ENCODE results near the gene PLEKHH1. TPM values are rescaled to one million over a fixed set of nuclear protein-coding genes. Genes with fewer than 3 reads are reported as not detected.
A peak's percentile ranks its signal among the peaks of the same experiment; 100 is the strongest.

PLEKHH1 gene
- total RNA-seq, 2 donors from 2014 or later: 1.2 to 1.9 TPM

- Mint-ChIP-seq H3K36me3 (peaks cover 13% of the 10 kb centered on the region), H3K4me3 (no peak overlapping the region), H3K4me1 (ENCODE audit: low read depth in 2 of 2) (peaks cover 0 to under 1% of the 10 kb centered on the region in 2 donors), H3K27ac (no peak overlapping the region), H3K27me3 (no peaks in the 10 kb centered on the region), H3K9me3 (peaks cover 3% of the 10 kb centered on the region)
- DNase-seq (ENCODE audit: low spot score): no peak
- no peak for ATAC-seq
Measured at GRCh38 chr14:67497216-67497615, 35.9 kb upstream of the PLEKHH1 start.

GRCh38 chr14:67497716-67498115 lies 35.4 kb upstream of the PLEKHH1 start:
- H3K36me3 Mint-ChIP-seq: peaks cover 10% of the 10 kb centered on the region
- no peaks in the 10 kb centered on the region for H3K4me1 Mint-ChIP-seq (ENCODE audit: low read depth in 2 of 2)
- H3K9me3 Mint-ChIP-seq: peaks cover 3% of the 10 kb centered on the region
- H3K27ac Mint-ChIP-seq: peak overlapping the region in 1 of 2 donors; percentile 19
- no peak overlapping the region for H3K4me3 Mint-ChIP-seq
- no peaks in the 10 kb centered on the region for H3K27me3 Mint-ChIP-seq
- DNase-seq (ENCODE audit: low spot score) (no peak), ATAC-seq (no peak)

- H3K27ac Mint-ChIP-seq: no peak overlapping the region
- H3K9me3 Mint-ChIP-seq: no peaks in the 10 kb centered on the region
- H3K27me3 Mint-ChIP-seq: no peaks in the 10 kb centered on the region
- H3K4me3 Mint-ChIP-seq: no peak overlapping the region
- no peak for ATAC-seq
- no peaks in the 10 kb centered on the region for H3K36me3 Mint-ChIP-seq
- H3K4me1 Mint-ChIP-seq (ENCODE audit: low read depth in 2 of 2): no peaks in the 10 kb centered on the region
- DNase-seq (ENCODE audit: low spot score): no peak
Measured at GRCh38 chr14:67500981-67501380, 32.1 kb upstream of the PLEKHH1 start.

- H3K36me3 Mint-ChIP-seq: no peaks in the 10 kb centered on the region
- H3K27me3 Mint-ChIP-seq: no peaks in the 10 kb centered on the region
- no peak overlapping the region for H3K4me3 Mint-ChIP-seq
- ATAC-seq (no peak), DNase-seq (ENCODE audit: low spot score) (no peak)
- no peaks in the 10 kb centered on the region for H3K4me1 Mint-ChIP-seq (ENCODE audit: low read depth in 2 of 2)
- H3K9me3 Mint-ChIP-seq: no peaks in the 10 kb centered on the region
- no peak overlapping the region for H3K27ac Mint-ChIP-seq
Measured at GRCh38 chr14:67501670-67502069, 31.4 kb upstream of the PLEKHH1 start.

- no peaks in the 10 kb centered on the region for H3K9me3 Mint-ChIP-seq
- no peaks in the 10 kb centered on the region for H3K4me1 Mint-ChIP-seq (ENCODE audit: low read depth in 2 of 2)
- no peaks in the 10 kb centered on the region for H3K27me3 Mint-ChIP-seq
- ATAC-seq: no peak
- H3K36me3 Mint-ChIP-seq: no peaks in the 10 kb centered on the region
- no peak overlapping the region for H3K27ac Mint-ChIP-seq
- H3K4me3 Mint-ChIP-seq: no peak overlapping the region
- no peak for DNase-seq (ENCODE audit: low spot score)
Measured at GRCh38 chr14:67502867-67503266, 30.2 kb upstream of the PLEKHH1 start.

GRCh38 chr14:67503331-67503730 lies 29.8 kb upstream of the PLEKHH1 start:
- peaks cover 0 to 3% of the 10 kb centered on the region in 2 donors for H3K4me1 Mint-ChIP-seq (ENCODE audit: low read depth in 2 of 2)
- H3K4me3 Mint-ChIP-seq: no peak overlapping the region
- ATAC-seq (no peak), DNase-seq (ENCODE audit: low spot score) (no peak)
- no peaks in the 10 kb centered on the region for H3K27me3 Mint-ChIP-seq
- H3K9me3 Mint-ChIP-seq: no peaks in the 10 kb centered on the region
- no peak overlapping the region for H3K27ac Mint-ChIP-seq
- H3K36me3 Mint-ChIP-seq: no peaks in the 10 kb centered on the region

- Mint-ChIP-seq H3K9me3 (no peaks in the 10 kb centered on the region), H3K36me3 (no peaks in the 10 kb centered on the region), H3K27me3 (no peaks in the 10 kb centered on the region), H3K4me1 (ENCODE audit: low read depth in 2 of 2) (peaks cover 0 to 7% of the 10 kb centered on the region in 2 donors), H3K4me3 (no peak overlapping the region), H3K27ac (no peak overlapping the region)
- ATAC-seq: no peak
- DNase-seq (ENCODE audit: low spot score): no peak
Measured at GRCh38 chr14:67505254-67505653, 27.8 kb upstream of the PLEKHH1 start.

- no peaks in the 10 kb centered on the region for H3K36me3 Mint-ChIP-seq
- H3K9me3 Mint-ChIP-seq: no peaks in the 10 kb centered on the region
- DNase-seq (ENCODE audit: low spot score) (no peak), ATAC-seq (peak in 1 of 2 donors; percentile 55)
- no peak overlapping the region for H3K4me3 Mint-ChIP-seq
- H3K4me1 Mint-ChIP-seq (ENCODE audit: low read depth in 2 of 2): peaks cover 0 to 9% of the 10 kb centered on the region in 2 donors
- H3K27me3 Mint-ChIP-seq: no peaks in the 10 kb centered on the region
- no peak overlapping the region for H3K27ac Mint-ChIP-seq
Measured at GRCh38 chr14:67508956-67509355, 24.1 kb upstream of the PLEKHH1 start.

GRCh38 chr14:67510121-67510520 lies 23.0 kb upstream of the PLEKHH1 start:
- H3K4me1 Mint-ChIP-seq (ENCODE audit: low read depth in 2 of 2): peaks cover 5 to 12% of the 10 kb centered on the region in 2 donors
- no peak overlapping the region for H3K27ac Mint-ChIP-seq
- no peak overlapping the region for H3K4me3 Mint-ChIP-seq
- ATAC-seq (no peak), DNase-seq (ENCODE audit: low spot score) (no peak)
- no peaks in the 10 kb centered on the region for H3K36me3 Mint-ChIP-seq
- no peaks in the 10 kb centered on the region for H3K27me3 Mint-ChIP-seq
- no peaks in the 10 kb centered on the region for H3K9me3 Mint-ChIP-seq

GRCh38 chr14:67510836-67511235 lies 22.3 kb upstream of the PLEKHH1 start:
- ATAC-seq: no peak
- Mint-ChIP-seq H3K9me3 (no peaks in the 10 kb centered on the region), H3K4me1 (ENCODE audit: low read depth in 2 of 2) (peaks cover 5 to 15% of the 10 kb centered on the region in 2 donors), H3K36me3 (no peaks in the 10 kb centered on the region), H3K4me3 (no peak overlapping the region), H3K27ac (peak overlapping the region in 1 of 2 donors; percentile 48), H3K27me3 (no peaks in the 10 kb centered on the region)
- no peak for DNase-seq (ENCODE audit: low spot score)

- peak overlapping the region; percentile 64 to 76 for H3K27ac Mint-ChIP-seq
- H3K9me3 Mint-ChIP-seq: no peaks in the 10 kb centered on the region
Measured at GRCh38 chr14:67512463-67513310, 20.4 kb upstream of the PLEKHH1 start.

GRCh38 chr14:67513631-67514108 lies 19.4 kb upstream of the PLEKHH1 start:
- Mint-ChIP-seq H3K4me3 (peak overlapping the region; percentile 83), H3K27me3 (peaks cover 0 to 2% of the 10 kb centered on the region in 2 donors), H3K9me3 (no peaks in the 10 kb centered on the region), H3K27ac (peak overlapping the region; percentile 64 to 76), H3K36me3 (no peaks in the 10 kb centered on the region), H3K4me1 (ENCODE audit: low read depth in 2 of 2) (peaks cover 11 to 18% of the 10 kb centered on the region in 2 donors)
- DNase-seq (ENCODE audit: low spot score) (no peak), ATAC-seq (no peak)

More at GRCh38 chr14:67512463-67513310, 20.4 kb upstream of the PLEKHH1 start:
- H3K27me3 Mint-ChIP-seq: no peaks in the 10 kb centered on the region
- H3K36me3 Mint-ChIP-seq: no peaks in the 10 kb centered on the region
- H3K4me3 Mint-ChIP-seq: no peak overlapping the region
- no peak for ATAC-seq
- H3K4me1 Mint-ChIP-seq (ENCODE audit: low read depth in 2 of 2): peaks cover 11 to 23% of the 10 kb centered on the region in 2 donors
- DNase-seq (ENCODE audit: low spot score): no peak

GRCh38 chr14:67514203-67514607 lies 18.9 kb upstream of the PLEKHH1 start:
- Mint-ChIP-seq H3K27ac (peak overlapping the region; percentile 64 to 76), H3K27me3 (peaks cover 0 to 6% of the 10 kb centered on the region in 2 donors)
- no peak for ATAC-seq

GRCh38 chr14:67514650-67515385 lies 18.3 kb upstream of the PLEKHH1 start:
- peaks cover 11 to 16% of the 10 kb centered on the region in 2 donors for H3K4me1 Mint-ChIP-seq (ENCODE audit: low read depth in 2 of 2)
- H3K27me3 Mint-ChIP-seq: peaks cover 0 to 6% of the 10 kb centered on the region in 2 donors
- H3K36me3 Mint-ChIP-seq: no peaks in the 10 kb centered on the region
- DNase-seq (ENCODE audit: low spot score): peak; percentile 75
- peak overlapping the region; percentile 56 to 64 for H3K27ac Mint-ChIP-seq
- ATAC-seq: peak; percentile 82 to 85
- H3K9me3 Mint-ChIP-seq: no peaks in the 10 kb centered on the region
- H3K4me3 Mint-ChIP-seq: peak overlapping the region; percentile 83

More at GRCh38 chr14:67514203-67514607, 18.9 kb upstream of the PLEKHH1 start:
- Mint-ChIP-seq H3K4me1 (ENCODE audit: low read depth in 2 of 2) (peaks cover 11 to 16% of the 10 kb centered on the region in 2 donors), H3K9me3 (no peaks in the 10 kb centered on the region), H3K4me3 (peak overlapping the region; percentile 83), H3K36me3 (no peaks in the 10 kb centered on the region)
- DNase-seq (ENCODE audit: low spot score): no peak
